SW 1271 (cell line): ENCODE results near the gene LIMS1.
"Not testable (repeated sequence)": the region's sequence is repeated elsewhere in the genome, so short reads cannot be mapped to it uniquely, and the experiment has no call there.

Experiments
- DNase-seq, 2 experiments: peaks; one replicate each; lab custom pipeline; 2025; lab: John Stamatoyannopoulos, UW

The LIMS1 gene

DNA sequence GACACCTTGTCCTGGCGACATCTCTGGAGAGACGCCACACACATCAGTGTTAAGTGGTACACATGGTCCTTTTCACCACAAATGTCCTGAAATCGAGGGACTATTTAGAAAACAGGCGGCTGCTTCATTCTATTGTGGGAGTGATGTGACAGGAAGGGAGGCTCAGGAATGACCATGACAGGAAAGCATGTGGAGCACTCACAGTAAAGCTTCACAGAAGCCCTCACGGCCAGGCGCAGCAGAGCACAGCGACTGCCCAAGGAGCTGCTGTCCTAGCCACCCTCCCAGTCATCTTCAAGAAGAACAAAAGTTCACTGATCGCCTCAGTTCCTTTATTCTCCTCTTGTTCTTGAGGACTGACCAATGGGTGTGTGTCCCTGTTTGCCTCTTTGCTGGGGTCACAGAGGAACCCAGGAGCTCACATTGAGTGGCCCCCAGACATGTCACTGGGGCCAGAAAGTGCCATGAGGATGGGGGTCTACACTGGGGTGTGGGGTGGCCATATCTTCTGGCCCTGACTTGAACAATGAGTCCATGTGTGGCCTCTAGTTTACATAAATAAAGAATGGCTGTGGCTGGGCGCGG, 100.4 kb downstream of the LIMS1 start:
- DNase-seq: no peak

DNA sequence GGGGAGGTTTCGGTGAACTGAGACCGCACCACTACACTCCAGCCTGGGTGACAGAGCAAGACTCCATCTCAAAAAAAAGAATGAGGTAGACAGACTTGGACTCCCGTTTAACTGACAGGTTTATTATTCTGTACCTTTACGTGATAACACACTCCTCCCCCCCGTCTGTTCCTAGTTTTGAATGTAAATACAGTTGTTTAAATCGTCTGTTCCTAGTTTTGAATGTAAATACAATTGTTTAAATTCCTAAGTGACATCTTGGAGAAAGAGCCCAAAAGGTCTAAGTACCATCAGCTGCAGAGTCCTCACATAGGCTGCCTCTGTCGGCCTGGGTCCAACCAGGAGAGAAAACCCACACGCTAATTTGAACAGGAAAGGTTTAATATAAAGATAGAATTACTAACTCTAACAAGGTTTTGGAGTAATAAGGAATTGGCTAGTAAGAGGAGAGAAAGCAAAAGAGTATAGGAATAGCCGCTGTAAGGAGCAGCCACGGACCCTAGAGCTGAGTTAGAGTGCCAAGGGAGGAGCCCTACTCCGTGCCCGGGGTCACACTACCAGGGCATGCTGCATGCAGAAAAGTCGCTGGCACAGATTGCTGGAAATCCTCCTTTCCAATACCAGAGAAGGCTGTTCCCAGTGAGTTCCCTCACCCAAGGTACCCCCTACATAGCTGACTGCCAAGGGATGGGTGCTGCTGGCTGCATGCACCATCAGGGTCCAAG, 101.5 kb downstream of the LIMS1 start:
- no peak for DNase-seq

DNA sequence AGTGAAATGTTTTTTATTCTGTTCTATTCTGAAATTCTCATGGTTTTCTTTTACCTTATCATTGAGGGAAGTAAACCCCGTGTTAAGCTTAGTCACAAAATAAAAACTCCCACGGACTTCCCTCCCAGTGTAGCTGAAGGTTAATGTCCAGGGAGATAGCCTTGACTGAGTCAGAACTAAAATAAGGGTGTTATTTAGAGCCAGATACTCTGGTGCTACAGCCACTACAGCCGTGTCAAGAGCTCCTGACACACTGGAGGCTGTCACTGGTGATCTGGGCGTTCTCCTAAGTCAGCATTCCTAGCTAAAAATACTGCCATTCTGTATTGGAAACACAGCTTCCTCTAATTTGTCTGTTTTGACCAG, 103.0 kb downstream of the LIMS1 start:
- no peak for DNase-seq

DNA sequence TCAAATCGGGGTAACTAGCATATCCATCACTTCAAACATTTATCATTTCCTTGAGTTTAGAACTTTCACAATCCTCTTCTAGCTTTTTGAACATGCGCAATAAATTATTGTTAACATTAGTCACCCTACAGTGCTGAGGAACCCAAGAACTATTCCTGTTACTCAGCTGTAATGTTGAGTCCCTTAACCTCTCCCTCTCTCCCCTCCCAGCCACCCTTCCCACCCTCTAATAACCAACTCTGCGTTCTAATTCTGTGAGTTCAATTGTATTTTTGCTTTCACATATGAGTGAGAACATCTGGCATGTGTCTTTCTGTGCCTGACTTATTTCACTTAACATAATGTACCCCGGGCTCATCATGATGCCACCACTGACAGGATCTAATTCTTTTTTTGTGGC, 106.5 kb downstream of the LIMS1 start:
- DNase-seq: peak; percentile 57 to 78

DNA sequence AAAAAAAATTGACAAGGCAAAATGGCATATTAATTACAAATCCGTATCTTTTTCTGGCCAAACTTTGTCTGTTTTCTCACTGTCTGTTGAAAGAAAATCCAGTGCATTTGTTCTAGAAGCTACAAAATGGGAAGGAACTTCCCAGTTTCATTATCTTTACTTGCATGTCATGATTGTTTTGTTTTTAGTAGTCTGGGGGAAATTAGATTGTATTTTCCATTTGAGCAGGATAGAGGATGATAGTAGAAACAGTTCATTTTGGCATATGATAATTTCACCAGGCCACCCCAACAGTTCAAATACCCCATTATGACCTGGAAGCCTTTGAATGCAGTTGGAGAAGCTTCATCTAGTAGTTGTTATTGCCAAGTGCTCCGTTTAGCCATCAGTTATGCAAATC, 107.5 kb downstream of the LIMS1 start:
- DNase-seq: no peak

DNA sequence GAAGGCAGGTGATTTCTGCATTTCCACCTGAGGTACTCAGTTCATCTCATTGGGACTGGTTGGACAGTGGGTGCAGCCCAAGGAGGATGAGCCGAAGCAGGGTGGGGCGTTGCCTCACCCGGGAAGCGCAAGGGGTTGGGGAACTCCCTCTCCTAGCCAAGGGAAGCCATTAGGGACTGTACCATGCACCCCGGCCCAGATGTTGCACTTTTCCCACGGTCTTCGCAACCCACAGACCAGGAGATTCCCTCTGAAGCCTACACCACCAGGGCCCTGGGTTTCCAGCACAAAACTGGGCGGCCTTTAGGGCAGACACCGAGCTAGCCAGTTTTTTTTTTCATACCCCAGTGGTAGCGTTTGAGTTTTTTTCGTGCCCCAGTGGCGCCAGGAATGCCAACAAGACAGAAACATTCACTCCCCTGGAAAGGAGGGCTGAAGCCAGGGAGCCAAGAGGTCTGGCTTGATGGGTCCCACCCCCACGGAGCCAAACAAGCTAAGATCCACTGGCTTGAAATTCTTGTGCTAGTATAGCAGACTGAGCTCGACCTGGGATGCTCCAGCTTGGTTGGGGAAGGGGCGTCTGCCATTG, 109.1 kb downstream of the LIMS1 start:
- no peak for DNase-seq

DNA sequence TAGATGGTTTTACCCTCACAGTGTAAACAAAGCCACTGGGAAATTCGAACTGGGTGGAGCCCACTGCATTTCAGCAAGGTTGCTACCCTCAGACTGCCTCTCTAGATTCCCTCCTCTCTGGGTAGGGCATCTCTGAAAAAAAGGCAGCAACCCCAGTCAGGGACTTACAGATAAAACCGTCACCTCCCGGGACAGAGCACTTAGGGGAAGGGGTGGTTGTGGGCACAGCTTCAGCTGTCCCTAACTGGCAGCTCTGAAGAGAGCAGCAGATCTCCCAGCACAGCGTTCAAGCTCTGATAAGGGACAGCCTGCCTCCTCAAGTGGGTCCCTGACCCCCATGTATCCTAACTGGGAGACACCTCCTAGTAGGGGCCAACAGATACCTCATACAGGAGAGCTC, 109.6 kb downstream of the LIMS1 start:
- DNase-seq: not testable (repeated sequence)

DNA sequence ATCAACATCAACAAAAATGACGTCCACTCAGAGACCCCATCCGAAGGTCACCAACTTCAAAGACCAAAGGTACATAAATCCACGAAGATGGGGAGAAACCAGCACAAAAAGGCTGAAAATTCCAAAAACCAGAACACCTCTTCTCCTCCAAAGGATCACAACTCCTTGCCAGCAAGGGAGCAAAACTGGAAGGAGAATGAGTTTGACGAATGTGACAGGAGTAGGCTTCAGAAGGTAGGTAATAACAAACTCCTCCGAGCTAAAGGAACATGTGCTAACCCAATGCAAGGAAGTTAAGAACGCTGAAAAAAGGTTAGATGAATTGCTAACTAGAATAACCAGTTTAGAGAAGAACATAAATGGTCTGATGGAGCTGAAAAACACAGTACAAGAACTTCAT, 110.2 kb downstream of the LIMS1 start:
- not testable (repeated sequence) for DNase-seq

DNA sequence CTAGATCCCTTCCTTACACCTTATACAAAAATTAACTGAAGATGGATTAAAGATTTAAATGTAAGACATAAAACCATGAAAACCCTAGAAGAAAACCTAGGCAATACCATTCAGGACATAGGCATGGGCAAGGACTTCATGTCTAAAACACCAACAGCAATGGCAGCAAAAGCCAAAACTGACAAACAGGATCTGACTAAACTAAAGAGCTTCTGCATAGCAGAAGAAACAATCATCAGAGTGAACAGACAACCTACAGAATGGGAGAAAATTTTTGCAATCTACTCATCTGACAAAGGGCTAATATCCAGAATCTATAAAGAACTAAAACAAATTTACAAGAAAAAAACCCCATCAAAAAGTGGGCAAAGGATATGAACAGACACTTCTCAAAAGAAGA, 114.5 kb downstream of the LIMS1 start:
- DNase-seq: not testable (repeated sequence)

DNA sequence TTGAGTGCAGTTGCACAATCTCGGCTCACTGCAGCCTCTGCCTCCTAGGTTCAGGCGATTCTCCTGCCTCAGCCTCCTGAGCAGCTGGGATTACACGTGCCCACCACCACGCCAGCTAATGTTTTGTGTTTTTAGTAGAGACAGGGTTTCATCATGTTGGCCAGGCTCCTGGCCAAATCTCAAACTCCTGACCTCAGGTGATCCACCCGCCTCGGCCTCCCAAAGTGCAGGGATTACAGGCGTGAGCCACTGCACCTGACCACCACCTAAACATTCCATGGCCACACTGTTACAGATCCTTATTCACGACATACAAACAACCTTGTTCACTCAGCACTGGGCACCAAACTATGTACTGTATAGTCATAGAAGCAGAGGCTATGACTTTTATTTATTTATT, 116.2 kb downstream of the LIMS1 start:
- not testable (repeated sequence) for DNase-seq

DNA sequence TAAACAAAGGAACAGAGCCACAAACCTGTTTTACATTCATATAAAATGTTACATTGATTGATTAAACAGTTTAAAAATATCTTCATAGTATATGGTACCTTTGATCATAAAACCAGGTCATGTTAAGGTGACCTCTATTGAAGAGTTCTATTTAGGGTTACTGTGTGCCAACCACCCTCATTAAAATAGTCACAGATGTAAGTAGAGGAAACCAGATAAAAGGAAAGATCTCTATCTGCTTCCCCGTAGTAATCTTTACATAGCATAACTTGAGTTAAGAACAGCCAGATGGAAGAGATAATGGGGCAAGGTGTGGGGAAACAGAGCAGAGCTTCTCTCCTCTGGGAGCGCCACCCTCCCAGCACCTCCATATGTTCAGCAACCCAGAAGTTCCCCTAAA, 117.2 kb downstream of the LIMS1 start:
- DNase-seq: not testable (repeated sequence)

DNA sequence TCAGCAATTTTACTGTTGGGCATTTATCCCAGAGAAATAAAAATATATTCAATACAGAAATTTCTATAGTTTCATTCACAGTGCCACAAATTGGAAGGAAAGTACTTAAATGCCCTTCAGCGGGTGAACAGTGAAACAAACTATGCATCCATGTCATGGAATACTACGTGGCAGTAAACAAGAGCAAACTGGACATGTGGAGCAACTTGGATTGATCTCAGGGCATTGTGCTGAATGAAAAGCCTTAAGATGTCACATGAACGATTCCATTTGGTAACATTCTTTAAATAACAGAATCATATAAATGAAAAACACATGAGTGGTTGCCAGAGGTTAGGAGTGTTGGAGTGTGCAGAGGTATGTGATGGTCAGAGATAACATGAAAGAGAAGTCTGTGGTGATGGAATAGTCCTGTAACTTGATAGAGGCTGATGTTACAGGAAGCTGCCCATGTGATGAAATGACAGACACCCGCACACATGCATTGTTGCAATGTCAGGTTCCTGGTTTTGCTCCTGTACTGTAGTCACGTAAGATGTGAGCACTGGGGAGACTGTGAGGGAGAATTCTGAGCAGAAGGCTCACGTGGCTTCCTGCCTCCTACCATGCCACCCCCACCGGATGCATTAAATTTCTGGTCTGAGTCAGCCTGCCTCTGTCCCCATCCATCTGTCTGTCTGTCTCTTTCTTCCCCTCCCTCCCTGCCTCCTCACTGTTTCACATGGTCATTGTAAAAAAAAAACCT, 118.1 kb downstream of the LIMS1 start:
- peak in 1 of 2 experiments; percentile 47 for DNase-seq

DNA sequence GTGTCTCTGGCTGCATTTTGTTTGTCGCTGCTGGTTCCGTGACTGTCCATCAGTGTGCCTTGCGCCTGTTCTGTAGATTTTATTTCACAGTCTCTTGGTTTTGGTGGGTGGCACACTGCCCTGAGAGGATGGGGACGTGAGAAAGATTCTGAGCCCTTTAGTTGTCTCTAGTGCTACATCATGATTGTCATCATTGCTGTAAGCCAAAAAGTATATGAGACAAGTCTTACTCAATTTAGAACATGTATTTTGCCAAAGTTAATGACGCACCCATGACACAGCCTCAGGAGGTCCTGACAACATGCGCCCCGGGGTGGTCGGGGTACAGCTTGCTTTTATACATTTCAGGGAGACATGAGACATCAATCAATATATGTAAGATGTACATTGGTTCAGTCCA, 119.2 kb downstream of the LIMS1 start:
- not testable (repeated sequence) for DNase-seq

DNA sequence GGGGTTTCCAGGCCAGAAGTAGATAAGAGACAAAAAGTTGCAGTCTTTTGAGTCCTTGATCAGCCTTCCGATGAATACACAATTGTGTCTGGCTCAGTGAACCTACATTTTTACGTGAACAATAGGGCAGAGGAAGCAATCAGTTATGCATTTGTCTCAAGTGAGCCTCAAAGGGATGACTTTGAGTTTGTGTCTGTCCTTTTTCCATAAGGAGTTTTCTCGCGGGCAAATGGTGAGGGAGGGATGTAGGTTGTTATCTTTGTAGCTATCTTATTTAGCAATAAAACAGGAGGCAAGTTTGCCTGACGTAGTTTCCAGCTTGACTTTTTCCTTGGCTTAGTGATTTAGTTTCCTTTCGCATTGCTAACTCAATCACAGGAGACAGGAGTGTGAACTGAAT, 119.6 kb downstream of the LIMS1 start:
- DNase-seq: not testable (repeated sequence)

DNA sequence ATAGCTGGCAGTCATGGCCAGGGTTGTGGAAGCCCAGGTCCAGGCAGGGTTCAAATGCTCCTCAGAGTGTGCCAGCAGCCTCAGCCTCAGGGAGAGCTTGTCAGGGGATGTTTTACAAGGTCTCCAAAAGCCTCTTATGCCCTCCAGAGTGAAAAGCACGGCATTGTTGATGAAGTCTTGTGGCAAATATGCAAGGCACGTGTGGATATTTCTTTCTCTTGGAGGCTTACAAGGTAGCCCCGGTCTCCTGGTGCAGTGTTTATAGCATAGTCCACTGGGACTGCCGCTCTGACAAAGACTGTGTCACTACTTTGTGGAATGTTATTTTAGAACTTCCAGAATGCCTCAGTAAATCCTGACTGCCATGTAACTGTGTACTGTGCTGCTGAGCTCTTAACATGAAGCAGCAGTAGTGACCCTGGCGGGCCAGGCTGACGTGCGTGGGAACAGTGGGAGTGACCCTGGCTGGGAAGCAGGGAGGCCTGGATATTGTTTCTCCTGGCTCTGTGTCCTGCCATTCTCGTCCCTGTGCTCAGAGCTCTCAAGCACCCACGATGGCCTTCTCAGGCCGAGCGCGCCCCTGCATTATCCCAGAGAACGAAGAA, 120.4 kb downstream of the LIMS1 start:
- not testable (repeated sequence) for DNase-seq

DNA sequence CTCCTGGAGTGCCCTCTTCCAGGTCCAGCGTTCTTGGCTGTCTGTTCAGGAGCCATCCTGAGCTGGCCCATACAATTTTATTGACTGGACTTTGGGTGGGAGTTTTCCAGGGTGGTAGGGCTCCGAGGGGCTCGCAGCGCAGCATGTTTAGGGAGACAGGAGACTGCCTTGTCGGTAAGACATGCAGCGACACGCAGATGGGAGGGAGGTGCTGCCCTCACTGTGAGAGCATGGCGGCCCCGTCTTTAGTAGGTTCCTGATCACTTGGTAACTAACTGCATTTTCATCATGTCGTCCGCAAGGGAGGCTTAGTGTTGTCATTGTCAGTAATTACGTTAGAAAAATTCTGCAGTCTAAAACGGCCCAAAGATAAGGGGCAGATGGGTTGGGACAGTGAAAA, 121.0 kb downstream of the LIMS1 start:
- not testable (repeated sequence) for DNase-seq

DNA sequence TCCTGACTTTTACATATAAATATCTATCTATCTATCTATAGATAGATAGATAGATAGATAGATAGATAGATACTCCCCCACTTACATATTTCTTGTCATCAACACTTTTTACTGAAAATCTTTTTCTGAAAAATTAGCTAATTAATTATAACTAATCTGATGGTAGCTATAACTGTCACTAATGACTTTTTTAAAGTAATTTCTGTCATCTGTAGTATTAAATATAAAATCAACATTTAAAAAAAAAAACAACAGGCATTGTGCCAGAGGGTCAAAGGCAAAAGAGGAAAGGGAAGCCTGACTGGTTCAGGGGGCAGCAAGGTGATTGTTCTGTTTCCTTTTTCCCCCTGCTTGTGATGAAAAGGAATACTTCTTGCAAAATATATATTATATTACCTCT, 122.0 kb downstream of the LIMS1 start:
- DNase-seq: not testable (repeated sequence)

DNA sequence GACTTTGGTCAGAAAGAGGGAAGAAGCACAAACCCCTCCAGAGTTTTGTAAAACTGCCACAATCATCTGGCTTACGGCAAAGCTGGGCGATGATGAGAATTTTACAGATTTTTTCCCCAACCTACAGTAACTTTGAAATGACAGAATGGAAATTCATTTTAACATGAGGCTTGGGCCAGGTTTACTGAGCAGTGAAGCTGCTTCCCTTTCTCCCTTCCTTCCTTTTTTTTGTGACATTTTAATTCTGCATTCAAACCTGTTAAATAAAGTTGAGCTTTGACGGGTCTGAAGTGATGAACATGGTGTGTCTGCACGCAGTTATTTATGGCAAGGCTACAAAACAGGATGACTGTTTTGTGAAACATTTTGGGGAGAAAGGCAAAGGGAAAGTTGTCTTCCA, 123.2 kb downstream of the LIMS1 start:
- not testable (repeated sequence) for DNase-seq

DNA sequence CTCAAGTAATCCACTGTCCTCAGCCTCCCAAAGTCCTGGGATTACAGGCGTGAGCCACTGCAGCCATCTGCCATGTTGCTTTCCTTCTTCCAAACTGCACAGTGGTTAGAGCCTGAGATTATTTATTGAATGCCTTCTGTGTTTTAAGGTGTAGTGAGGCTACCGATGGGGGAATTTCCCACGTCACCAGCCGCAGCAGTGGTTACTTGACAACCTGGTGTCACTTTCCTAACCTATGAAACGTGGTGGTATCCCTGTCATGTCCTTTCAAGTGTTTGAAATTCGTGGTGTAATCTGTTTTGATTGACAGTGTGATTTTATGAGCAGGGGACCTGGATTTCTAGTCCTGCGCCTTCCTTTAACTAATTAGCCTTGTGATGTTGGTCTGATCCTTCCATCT, 124.3 kb downstream of the LIMS1 start:
- not testable (repeated sequence) for DNase-seq

DNA sequence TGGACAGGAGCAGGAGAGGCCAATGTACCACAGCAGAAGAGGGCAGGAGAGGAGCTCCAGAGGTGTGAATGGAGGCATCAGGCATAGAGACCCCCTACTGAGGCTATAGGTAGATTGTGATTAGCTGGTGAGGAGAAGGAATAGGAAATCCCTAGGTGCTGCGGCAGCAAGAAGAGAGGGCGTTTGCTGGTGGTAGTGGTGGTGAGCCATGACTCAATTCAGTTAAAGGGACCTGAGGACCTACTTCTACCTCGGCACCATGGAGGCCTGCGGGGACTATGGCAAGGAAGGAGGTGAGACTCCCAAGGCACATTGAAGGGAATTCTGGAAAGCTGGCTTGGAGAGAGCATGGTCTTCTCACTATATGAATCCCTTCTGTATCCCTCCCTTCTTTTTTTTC, 127.2 kb downstream of the LIMS1 start:
- DNase-seq: not testable (repeated sequence)

DNA sequence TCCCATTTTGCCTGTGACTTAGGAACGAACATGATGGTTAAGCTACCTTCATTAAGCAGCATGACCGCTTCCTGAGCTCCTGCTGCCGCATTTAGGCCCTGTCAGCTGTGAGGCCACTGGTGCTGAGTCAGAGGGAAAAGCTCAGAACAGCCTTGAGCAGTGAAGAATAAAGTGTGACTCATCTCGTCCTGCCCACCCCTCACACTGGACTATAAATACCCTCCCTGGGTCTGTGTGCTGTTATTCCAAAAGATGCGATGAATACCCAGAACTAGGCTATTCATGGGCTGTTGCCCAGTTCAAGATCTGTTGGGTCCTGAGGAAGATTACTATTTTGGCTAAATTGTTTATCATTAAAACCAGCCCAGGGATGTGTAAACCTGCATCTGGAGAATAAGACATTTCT, 127.9 kb downstream of the LIMS1 start:
- DNase-seq: peak in 1 of 2 experiments; percentile 19

DNA sequence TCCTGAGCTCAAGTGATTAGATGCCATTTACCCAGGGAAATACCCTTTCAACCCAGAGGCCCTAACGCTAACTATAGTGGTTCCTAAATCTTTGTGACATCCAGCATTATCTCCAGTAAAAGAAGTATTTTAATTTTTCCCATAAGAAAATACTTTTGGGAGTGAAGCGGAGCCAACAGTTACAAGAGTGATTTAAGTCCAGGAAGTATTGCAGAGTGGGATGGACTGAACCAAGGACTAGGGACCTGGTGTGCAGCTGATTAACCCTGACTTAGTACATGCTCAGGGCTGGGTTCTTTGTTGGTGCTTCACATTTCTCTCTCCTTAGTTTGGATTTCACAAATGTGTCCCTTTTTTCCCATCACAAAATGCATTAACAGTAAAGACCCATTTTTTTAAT, 129.1 kb downstream of the LIMS1 start:
- not testable (repeated sequence) for DNase-seq
